DMS53 treated with DMSO at 0.1 percent for 48 hours (cell line): ENCODE results near the gene VPS37C.
"Not testable (repeated sequence)": the region's sequence is repeated elsewhere in the genome, so short reads cannot be mapped to it uniquely, and the experiment has no call there.

Experiments used
- DNase-seq: peaks from one replicate; lab custom pipeline; 2025; ENCODE audit not compliant: unreplicated experiment; lab: John Stamatoyannopoulos, UW

The VPS37C gene

DNA sequence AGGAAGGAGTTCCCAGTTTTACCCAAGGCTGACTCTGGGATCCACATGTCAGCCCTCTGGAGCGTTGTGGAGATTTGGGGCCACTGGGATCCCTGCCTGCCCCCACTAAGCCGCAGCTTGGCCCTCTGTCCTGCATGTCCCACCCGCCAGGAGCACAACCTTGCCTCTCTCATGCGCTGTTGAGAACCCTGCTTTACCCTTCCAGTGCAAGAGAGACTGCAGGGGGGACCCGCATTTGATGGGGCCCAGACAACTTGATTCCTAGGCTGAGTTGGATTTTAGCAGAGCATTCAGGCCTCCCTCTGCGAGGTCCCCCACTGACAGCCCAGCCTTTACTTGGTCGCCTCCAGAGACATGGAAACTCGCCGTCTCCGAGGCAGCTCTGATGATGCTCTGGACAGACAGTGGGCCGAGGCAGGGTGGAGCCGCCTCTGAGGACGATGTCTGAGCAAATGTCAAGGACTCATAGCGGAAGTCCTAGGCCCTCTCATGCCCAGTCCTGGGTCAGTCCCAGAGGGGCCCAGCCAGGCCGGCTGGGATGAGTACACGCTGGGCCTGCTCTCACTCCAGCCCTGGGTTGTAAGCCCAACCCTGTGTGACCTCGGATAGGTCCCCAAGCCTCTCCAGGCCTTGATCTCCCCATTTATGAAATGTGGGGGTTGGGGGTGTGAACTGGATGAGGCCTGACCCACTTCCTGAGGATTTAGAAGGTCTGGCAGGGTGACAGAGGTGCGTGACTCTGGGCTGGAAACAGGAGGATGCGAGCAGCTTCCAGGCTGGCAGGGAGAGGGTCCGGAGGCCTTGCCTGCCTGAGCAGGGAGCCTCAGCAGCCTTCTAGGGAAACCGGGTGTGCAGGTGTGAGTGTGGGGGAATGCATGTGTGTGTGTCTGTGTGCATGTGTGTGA is 58.3 kb downstream of the VPS37C start:
- no peak for DNase-seq

- DNase-seq, result no peak
Observed at GRCh38 chr11:61098778-61099177, 62.4 kb downstream of the VPS37C start.

DNA sequence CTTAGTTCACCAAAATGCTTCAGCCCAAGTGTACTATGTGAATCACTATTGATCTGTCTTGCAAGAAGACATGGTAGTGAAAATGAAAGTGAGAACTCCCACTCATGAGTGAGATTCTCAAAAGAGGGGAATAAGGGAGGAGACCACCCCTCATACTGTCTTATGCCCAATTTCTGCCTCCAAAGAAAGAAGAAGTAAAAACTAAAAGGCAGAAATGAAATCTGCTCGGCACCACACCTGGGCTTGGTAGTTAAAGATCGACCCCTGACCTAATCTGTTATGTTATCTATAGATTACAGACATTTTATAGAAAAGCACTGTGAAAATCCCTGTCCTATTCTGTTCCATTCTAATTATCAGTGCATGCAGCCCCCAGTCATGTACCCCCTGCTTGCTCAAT is 63.0 kb downstream of the VPS37C start:
- DNase-seq, result not testable (repeated sequence)

DNA sequence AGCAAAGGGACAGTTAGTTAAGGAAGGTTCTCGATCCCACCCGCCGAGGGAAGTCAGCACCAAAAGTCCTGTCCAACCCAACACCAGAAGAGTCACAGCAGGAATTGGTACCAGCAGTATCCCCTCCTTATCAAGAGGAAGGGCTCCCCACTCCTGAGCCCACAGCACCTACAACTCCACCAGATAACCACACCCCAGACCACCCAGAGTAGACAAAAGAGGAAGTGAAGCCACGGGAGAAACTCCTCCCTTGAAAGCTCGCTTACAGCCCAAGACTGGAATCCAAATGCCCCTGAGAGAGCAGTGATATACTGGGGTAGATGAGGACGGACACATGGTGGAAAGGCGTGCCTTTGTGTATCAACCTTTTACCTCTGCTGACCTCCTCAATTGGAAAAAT is 66.2 kb downstream of the VPS37C start:
- no peak for DNase-seq

DNA sequence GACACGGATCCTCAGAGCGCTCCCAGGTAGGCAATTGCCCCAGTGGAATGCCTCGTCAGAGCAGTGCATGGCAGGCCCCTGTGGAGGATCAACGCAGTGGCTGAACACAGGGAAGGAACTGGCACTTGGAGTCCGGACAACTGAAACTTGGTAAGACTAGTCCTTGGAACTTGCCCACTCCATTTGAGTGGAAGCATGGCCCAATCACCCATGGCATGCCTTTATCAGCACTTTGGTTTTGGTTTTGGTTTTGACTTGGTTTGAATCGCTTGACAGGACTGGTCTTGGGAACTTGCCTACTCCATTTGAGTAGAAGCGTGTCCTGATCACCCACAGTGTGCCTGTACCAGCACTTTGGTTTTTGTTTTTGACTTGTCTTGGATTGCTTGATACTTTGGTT is 67.1 kb downstream of the VPS37C start:
- DNase-seq, result not testable (repeated sequence)

GRCh38 chr11:61092908-61093763 is 68.1 kb downstream of the VPS37C start:
- DNase-seq, result no peak

- no peak for DNase-seq
Observed at GRCh38 chr11:61092280-61092766, 68.9 kb downstream of the VPS37C start.

- no peak for DNase-seq
Observed at GRCh38 chr11:61091373-61092279, 69.6 kb downstream of the VPS37C start.

- DNase-seq, result no peak
Observed at GRCh38 chr11:61090982-61091372, 70.2 kb downstream of the VPS37C start.

- DNase-seq, result no peak
Observed at GRCh38 chr11:61090521-61090920, 70.7 kb downstream of the VPS37C start.

DNA sequence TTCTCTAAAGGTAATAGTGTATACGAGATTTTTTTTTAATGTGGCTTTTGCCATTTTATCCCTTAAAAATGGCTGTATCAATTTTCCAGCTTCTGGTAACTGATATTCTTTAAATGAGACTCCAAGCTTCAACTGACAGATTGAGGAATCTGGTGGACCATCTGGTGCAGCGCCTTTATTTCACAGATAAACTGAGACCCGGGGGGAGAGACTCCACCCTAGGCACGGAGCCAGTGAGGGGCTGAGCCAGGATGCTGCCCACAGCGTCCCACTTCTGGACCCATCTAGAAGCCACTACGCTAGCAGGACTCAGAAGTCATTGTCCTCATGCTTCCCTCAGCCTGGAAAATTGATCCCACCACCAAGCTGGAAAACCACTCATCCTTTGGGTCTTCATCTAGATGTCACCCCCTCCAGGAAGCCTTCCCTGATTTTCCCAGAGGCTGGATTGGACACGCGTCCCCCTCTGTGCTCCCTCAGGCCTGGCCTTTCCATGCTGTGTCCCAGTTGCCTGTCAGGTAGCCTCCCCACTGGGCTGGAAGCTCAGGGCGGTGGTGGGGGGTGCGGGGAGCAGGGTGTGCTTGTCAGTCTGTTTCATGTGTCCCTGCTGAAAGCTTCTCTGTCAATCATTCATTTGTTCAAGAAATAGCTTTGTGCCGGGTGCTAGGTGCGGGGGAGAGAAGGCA is 71.3 kb downstream of the VPS37C start:
- no peak for DNase-seq

DNA sequence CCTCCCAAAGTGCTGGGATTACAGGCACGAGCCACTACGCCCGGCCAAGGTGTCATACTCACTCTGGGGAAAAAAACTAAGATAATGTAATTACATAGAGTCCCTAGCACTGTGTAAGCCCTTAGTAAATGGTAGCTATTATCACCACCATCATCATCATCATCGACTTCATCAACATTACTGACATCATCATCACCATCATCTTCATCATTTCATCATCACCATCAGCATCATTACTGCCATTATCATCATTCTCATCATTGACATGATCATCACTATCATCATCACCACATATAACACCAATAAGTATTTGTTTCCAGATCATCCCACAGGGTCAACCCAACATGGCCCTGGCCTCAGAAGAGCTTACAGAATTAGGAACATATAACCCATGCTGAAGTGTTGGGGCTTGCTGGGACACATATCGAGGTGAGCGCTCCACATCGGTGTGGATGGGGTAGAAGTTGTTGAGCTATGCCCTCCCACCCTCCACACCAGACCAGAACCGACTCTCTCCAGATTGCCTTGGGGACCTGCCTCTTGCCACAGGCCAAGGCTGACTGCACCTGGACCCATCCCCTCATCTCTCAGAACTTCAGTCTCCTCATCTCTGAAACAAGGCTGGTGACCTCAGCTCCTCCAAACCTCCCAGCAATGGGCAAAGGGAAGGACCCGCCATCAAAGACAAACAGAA is 73.7 kb downstream of the VPS37C start:
- DNase-seq, result no peak

DNA sequence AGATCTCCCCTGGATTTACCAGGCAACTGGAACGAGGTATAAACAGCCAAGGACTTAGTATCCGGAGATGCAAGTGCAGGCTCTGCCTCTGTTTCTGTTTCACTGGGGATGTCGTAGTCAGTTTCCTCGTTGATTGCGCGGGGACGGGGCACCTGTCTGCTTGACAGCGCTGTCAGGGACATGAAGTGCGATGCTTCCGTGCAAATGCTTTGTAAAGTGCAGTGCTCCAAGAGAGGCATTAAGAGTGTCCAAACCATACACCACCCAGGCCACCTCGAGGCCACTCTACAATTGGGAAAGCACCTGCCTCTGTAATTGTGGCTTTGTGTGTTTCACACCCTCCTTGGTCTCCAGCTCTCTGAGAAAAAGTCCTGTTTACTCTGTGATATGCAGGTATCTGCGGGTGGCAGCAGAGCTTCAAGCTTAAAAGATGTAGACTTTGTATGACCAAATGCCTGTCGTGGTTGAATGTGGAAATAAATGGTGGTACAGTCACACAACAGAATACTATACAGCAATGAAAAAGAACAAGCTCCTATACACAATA is 77.6 kb downstream of the VPS37C start:
- no peak for DNase-seq

GRCh38 chr11:61082931-61083531 is 78.2 kb downstream of the VPS37C start:
- no peak for DNase-seq

DNA sequence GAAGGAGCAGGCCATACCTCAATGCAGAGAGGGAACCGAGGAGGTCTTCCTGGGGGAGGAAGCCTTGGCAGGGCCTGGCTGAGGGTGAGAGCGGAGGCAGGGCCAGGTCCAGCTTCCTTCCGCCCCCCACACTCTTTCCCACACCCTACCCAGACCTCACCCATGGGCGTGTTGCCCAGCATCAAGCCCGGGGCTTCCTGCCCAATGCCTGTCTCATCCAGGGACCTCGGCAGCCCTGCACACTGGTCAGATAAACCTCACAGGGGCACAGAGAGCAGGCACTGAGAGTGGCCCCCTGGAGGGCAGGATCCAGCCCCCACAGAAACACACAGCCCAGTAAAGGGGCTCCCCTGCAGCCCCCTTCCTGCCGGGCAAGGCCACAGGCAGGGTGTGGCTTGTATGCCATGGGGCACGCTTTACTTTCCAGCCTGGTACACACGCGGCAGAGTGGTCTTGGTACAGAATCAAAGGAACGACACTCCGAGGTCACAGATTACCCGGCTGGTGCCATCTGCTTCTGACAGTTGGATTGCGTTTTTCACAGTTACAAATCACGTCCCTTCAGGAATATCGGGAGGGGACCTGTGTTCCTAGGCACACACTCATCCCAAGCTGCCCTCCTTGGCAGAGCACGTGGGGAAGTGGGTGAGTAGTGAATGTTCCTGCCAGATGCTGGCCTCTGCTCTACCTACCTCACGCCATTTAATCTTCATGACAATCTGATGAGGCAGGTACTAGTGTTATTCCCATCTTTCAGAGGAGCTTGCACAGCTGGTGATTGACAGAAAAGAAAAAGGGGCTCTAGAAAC is 79.0 kb downstream of the VPS37C start:
- DNase-seq, result no peak

DNA sequence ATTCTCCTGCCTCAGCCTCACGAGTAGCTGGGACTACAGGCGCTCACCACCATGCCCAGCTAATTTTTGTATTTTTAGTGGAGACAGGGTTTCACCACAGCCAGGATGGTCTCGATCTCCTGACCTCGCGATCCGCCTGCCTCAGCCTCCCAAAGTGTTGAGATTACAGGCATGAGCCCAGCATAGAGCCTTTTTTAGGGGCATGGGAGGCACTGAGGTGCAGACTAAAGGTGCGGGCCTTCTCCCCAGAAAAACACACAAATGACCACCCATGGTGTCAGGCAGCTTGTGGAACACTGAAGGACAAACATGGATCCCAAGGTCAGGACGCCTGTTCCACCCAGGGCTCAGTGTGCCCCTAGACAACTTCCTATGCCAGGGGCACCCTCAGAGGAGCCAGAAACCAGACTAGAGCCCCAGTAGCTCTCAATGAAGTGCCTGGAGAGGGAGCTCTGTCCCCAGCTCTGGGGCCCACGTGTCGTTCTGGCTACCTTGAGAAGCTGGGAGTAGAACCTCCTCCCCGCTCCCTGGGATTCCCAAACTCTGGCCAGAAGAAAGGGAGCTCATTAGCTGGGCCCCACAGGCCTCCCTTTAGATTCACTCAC is 80.1 kb downstream of the VPS37C start:
- no peak for DNase-seq

GRCh38 chr11:61080526-61080925 is 80.7 kb downstream of the VPS37C start:
- DNase-seq, result no peak
